A549 (cell line): Measurements from ENCODE around the gene TPST1.

ENCODE experiments used
- CBX8 ChIP-seq: fragments of 200-600 bp; sonication (generic); IDR thresholded peaks from 2 replicates; pipeline ENCODE4 v1.6.1; 2016
- CTCF ChIP-seq: fragments of >200 bp; sonication (Bioruptor Twin); formaldehyde crosslinking; IDR thresholded peaks from 3 replicates; pipeline ENCODE4 v1.5.1; 2016
- HDAC2 ChIP-seq: fragments of 200-600 bp; sonication (generic); IDR thresholded peaks from 2 replicates; pipeline ENCODE4 v1.6.1; 2016
- HES2 ChIP-seq: fragments of >200 bp; sonication (Bioruptor Twin); formaldehyde crosslinking; IDR thresholded peaks from 2 replicates; pipeline ENCODE4 v1.6.1; 2016
- MAFK ChIP-seq: fragments of 450-650 bp; IDR thresholded peaks from 2 replicates; pipeline ENCODE4 v1.6.1; 2014; ENCODE audit not compliant: partially characterized antibody
- MYC ChIP-seq: IDR thresholded peaks from 2 replicates; pipeline ENCODE4 v1.6.1; 2012; ENCODE audit warnings: mild to moderate bottlenecking, inconsistent platforms, low read length, improper control_type of control experiment, borderline replicate concordance
- POLR2A ChIP-seq: IDR thresholded peaks from 2 replicates; pipeline ENCODE4 v1.6.1; 2012; ENCODE audit warnings: mild to moderate bottlenecking, low read length
- RAD21 ChIP-seq, 2 experiments: fragments of >200 bp in 1 of 2; sonication (Bioruptor Twin) in 1 of 2; formaldehyde crosslinking in 1 of 2; IDR thresholded peaks in 1 of 2; conservative IDR thresholded peaks in 1 of 2; 2 replicates in 1 of 2; 3 replicates in 1 of 2; pipeline ENCODE4 v1.6.1; 2012 to 2018; ENCODE audit warnings: inconsistent platforms in 1 of 2
- RFX5 ChIP-seq: fragments of 450-650 bp; IDR thresholded peaks from 2 replicates; pipeline ENCODE4 v1.7.1; 2014; ENCODE audit warnings: antibody characterized with exemption, mild to moderate bottlenecking, moderate library complexity
- SMC3 ChIP-seq: fragments of >200 bp; sonication (Bioruptor Twin); formaldehyde crosslinking; IDR thresholded peaks from 3 replicates; pipeline ENCODE4 v1.6.1; 2018; ENCODE audit warnings: inconsistent platforms
- ZFP36 ChIP-seq: fragments of 450-650 bp; IDR thresholded peaks from 2 replicates; pipeline ENCODE4 v1.6.1; 2014; ENCODE audit warnings: borderline replicate concordance; ENCODE audit not compliant: partially characterized antibody

GRCh38 chr7:66363635-66364034, 158.5 kb downstream of the TPST1 start:
- TF ChIP-seq CTCF (no peak), HES2 (no peak), CBX8 (no peak), RFX5 (no peak), HDAC2 (no peak), POLR2A (no peak), ZFP36 (no peak), MAFK (no peak), SMC3 (no peak), RAD21 (conservative IDR thresholded peaks at IDR 0.05 in 1 of 2, IDR thresholded peaks at IDR 0.05 in 1 of 2) (no peak), MYC (no peak)
